Suprapubic skin (tissue), 3 donors: Measurements from ENCODE around the gene PTPRM.

Experiments
- POLR2A ChIP-seq, 2 donors: fragments of 450-650 bp; IDR thresholded peaks; one replicate each; pipeline ENCODE4 v1.6.1; 2017; ENCODE audit warnings: antibody characterized with exemption in 2 of 2, mild to moderate bottlenecking in 2 of 2, moderate library complexity in 2 of 2
- TF ChIP-seq, protein P1 (sequence below), 2 donors: fragments of 200-600 bp in 1 of 2; fragments of 450-650 bp in 1 of 2; sonication (generic) in 1 of 2; IDR thresholded peaks; one replicate each; pipeline ENCODE4 v1.5.1; 2016 to 2019; ENCODE audit warnings: antibody characterized with exemption in 2 of 2, mild to moderate bottlenecking in 1 of 2, moderate library complexity in 1 of 2

DNA sequence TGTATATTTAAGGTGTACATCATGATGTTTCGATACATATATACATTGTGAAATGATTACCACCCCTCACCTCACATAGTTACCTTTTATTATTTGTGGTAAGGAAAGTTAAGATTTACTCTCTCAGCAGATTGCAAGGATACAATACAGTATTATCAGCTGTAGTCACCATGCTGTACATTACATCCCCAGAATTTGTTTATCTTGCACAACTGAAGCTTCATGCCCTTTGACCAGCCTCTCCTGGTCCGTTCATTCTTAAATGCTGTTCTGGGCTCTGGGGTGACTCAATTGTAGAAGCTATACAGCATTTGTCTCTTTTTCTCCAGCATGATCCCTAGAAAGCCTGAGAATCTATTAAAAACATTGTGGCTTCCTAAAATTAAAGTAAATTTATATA is 90.8 kb downstream of the PTPRM start:
- TF ChIP-seq, protein P1, sequence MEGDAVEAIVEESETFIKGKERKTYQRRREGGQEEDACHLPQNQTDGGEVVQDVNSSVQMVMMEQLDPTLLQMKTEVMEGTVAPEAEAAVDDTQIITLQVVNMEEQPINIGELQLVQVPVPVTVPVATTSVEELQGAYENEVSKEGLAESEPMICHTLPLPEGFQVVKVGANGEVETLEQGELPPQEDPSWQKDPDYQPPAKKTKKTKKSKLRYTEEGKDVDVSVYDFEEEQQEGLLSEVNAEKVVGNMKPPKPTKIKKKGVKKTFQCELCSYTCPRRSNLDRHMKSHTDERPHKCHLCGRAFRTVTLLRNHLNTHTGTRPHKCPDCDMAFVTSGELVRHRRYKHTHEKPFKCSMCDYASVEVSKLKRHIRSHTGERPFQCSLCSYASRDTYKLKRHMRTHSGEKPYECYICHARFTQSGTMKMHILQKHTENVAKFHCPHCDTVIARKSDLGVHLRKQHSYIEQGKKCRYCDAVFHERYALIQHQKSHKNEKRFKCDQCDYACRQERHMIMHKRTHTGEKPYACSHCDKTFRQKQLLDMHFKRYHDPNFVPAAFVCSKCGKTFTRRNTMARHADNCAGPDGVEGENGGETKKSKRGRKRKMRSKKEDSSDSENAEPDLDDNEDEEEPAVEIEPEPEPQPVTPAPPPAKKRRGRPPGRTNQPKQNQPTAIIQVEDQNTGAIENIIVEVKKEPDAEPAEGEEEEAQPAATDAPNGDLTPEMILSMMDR (IDR thresholded peaks at IDR 0.05): no peak
- TF ChIP-seq POLR2A (IDR thresholded peaks at IDR 0.05): no peak
